ENCODE data around the gene KCTD13.

Gene KCTD13

DNA sequence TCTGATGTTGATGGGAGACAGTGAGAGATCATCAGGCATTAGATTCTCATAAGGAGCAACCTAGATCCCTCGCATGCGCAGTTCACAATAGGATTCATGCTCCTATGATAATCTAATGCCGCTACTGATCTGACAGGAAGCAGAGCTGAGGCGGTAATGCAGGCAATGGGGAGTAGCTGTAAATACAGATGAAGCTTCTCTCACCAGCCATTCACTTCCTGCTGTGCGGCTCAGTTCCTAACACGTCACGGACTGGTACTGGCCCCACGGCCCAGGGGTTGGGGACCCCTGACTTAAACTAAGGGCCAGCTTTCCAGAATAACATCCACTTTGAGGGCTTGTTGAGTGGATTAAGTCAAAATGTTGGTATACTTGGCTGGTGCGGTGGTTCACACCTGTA is 33.3 kb upstream of the KCTD13 start:
- Histone ChIP-seq H4K20me1 (ENCODE audit: low read depth, low read length) (no peaks in the 10 kb centered on the region), H2AFZ (ENCODE audit: low read depth, low read length, severe bottlenecking) (no peak overlapping the region), H3K9ac (ENCODE audit: low read length) (no peak overlapping the region), H3K9me2 (replicated peaks; ENCODE audit: insufficient read depth, low read length) (no peaks in the 10 kb centered on the region), H3K36me3 (ENCODE audit: low read length) (no peaks in the 10 kb centered on the region), H3K27me3 (ENCODE audit: low read length) (no peaks in the 10 kb centered on the region), H3F3A (ENCODE audit: insufficient read depth) (peaks cover 4% of the 10 kb centered on the region; the same call in 1 of the 2 replicates), H3K4me2 (ENCODE audit: low read depth, low read length, poor library complexity, severe bottlenecking) (no peak overlapping the region), H3K9me3 (ENCODE audit: insufficient read depth, low read length) (no peaks in the 10 kb centered on the region), H3K27ac (ENCODE audit: low read depth, low read length) (no peak overlapping the region), H3K79me2 (ENCODE audit: insufficient read depth, low read length) (no peaks in the 10 kb centered on the region), H3K4me3 (ENCODE audit: insufficient read depth, low read length, poor library complexity, severe bottlenecking) (no peak overlapping the region)
- TF ChIP-seq, protein P1, sequence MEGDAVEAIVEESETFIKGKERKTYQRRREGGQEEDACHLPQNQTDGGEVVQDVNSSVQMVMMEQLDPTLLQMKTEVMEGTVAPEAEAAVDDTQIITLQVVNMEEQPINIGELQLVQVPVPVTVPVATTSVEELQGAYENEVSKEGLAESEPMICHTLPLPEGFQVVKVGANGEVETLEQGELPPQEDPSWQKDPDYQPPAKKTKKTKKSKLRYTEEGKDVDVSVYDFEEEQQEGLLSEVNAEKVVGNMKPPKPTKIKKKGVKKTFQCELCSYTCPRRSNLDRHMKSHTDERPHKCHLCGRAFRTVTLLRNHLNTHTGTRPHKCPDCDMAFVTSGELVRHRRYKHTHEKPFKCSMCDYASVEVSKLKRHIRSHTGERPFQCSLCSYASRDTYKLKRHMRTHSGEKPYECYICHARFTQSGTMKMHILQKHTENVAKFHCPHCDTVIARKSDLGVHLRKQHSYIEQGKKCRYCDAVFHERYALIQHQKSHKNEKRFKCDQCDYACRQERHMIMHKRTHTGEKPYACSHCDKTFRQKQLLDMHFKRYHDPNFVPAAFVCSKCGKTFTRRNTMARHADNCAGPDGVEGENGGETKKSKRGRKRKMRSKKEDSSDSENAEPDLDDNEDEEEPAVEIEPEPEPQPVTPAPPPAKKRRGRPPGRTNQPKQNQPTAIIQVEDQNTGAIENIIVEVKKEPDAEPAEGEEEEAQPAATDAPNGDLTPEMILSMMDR (IDR thresholded peaks at IDR 0.05; ENCODE audit: insufficient read depth, low read length, poor library complexity, severe bottlenecking): no peak
- no peak for TF ChIP-seq EZH2phosphoT487 (conservative IDR thresholded peaks at IDR 0.05; ENCODE audit: low read length)

DNA sequence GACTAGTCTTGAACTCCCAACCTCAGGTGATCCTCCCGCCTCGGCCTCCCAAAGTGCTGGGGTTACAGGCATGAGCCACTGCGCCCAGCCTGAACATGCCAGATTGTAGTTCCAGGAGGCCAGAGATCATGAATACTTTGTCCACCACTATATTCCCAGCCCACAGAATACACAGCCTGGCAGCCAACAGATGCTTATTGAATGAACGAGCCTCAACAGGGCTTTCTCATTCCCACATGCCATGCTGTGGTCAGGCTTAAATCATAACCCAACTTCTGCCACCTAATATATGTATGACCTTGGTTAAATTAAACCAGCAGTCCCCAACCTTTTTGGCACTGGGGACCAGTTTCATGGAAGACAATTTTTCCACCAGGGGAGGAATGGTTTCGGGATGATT is 32.7 kb upstream of the KCTD13 start:
- no peaks in the 10 kb centered on the region for H3K36me3 ChIP-seq (ENCODE audit: low read length)
- H3K4me2 ChIP-seq (ENCODE audit: low read depth, low read length, poor library complexity, severe bottlenecking): no peak overlapping the region
- H3K79me2 ChIP-seq (ENCODE audit: insufficient read depth, low read length): no peaks in the 10 kb centered on the region
- peaks cover 4% of the 10 kb centered on the region; the same call in 1 of the 2 replicates for H3F3A ChIP-seq (ENCODE audit: insufficient read depth)
- H3K9me3 ChIP-seq (ENCODE audit: insufficient read depth, low read length): no peaks in the 10 kb centered on the region
- no peak overlapping the region for H3K4me3 ChIP-seq (ENCODE audit: insufficient read depth, low read length, poor library complexity, severe bottlenecking)
- no peak overlapping the region for H3K9ac ChIP-seq (ENCODE audit: low read length)
- no peaks in the 10 kb centered on the region for H4K20me1 ChIP-seq (ENCODE audit: low read depth, low read length)
- H3K27ac ChIP-seq (ENCODE audit: low read depth, low read length): no peak overlapping the region
- H3K9me2 ChIP-seq (replicated peaks; ENCODE audit: insufficient read depth, low read length): no peaks in the 10 kb centered on the region
- no peak overlapping the region for H2AFZ ChIP-seq (ENCODE audit: low read depth, low read length, severe bottlenecking)
- TF ChIP-seq, protein P1 (IDR thresholded peaks at IDR 0.05; ENCODE audit: insufficient read depth, low read length, poor library complexity, severe bottlenecking): no peak
- no peak for TF ChIP-seq EZH2phosphoT487 (conservative IDR thresholded peaks at IDR 0.05; ENCODE audit: low read length)
- no peaks in the 10 kb centered on the region for H3K27me3 ChIP-seq (ENCODE audit: low read length)

DNA sequence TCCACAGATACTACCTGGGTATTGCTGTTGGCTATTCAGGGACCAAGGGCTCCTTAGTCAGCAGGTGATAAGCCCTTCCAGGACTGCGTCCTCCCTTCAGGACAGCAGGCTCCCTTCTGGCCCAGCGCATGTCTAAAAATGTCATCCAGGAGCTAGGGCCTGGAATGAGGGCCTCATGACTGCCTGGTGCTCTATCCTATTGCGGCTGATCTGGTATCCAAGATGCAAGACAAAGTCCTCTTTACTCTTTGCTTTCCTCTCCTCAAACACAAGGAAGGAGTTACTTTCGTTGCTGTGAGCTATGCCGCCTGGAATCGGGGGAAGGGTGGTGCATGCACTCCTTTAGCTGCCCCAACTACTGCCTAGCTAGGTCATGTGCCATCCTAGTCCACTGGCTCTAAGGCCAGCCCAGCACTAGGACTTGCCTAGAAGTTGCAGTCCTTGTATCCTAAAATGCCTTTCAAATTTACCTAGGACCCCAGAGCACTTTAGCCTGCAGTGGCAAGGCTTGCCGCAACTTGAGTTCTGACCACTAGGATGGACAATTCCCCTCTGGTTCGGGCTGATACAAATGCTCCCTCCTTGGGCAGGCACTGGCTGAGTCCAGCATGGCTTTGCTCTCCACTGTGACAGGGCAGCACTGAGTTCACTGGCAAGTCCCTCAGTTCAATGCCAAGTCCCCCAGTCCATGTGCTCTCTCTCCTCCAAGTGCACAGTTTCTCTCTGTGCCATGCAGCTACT is 25.8 kb upstream of the KCTD13 start:
- H3K79me2 ChIP-seq (ENCODE audit: insufficient read depth, low read length): no peaks in the 10 kb centered on the region
- H3K4me3 ChIP-seq (ENCODE audit: insufficient read depth, low read length, poor library complexity, severe bottlenecking): no peak overlapping the region
- no peak overlapping the region for H3K4me2 ChIP-seq (ENCODE audit: low read depth, low read length, poor library complexity, severe bottlenecking)
- H2AFZ ChIP-seq (ENCODE audit: low read depth, low read length, severe bottlenecking): no peak overlapping the region
- no peaks in the 10 kb centered on the region for H3K9me2 ChIP-seq (replicated peaks; ENCODE audit: insufficient read depth, low read length)
- H4K20me1 ChIP-seq (ENCODE audit: low read depth, low read length): no peaks in the 10 kb centered on the region
- TF ChIP-seq, protein P1 (IDR thresholded peaks at IDR 0.05; ENCODE audit: insufficient read depth, low read length, poor library complexity, severe bottlenecking): no peak
- TF ChIP-seq EZH2phosphoT487 (conservative IDR thresholded peaks at IDR 0.05; ENCODE audit: low read length): no peak
- no peaks in the 10 kb centered on the region for H3K9me3 ChIP-seq (ENCODE audit: insufficient read depth, low read length)
- peaks cover 4% of the 10 kb centered on the region; the same call in 1 of the 2 replicates for H3F3A ChIP-seq (ENCODE audit: insufficient read depth)
- no peaks in the 10 kb centered on the region for H3K27me3 ChIP-seq (ENCODE audit: low read length)
- no peaks in the 10 kb centered on the region for H3K36me3 ChIP-seq (ENCODE audit: low read length)
- no peak overlapping the region for H3K27ac ChIP-seq (ENCODE audit: low read depth, low read length)
- H3K9ac ChIP-seq (ENCODE audit: low read length): no peak overlapping the region

Data from SU-DHL-6 (cell line).